Testis (tissue), 3 donors: Measurements from ENCODE around the gene SNX8. TPM values are rescaled to one million over a fixed set of nuclear protein-coding genes. Genes with fewer than 3 reads are reported as not detected.

Experiments
- DNase-seq: peaks from one replicate; pipeline ENCODE4 v3.0.0-alpha.2; 2019
- H3K27ac ChIP-seq, 2 donors: fragments of 200-600 bp; sonication (generic); one replicate each; pipeline ENCODE4 v1.5.1; 2019
- H3K27me3 ChIP-seq: fragments of 200-600 bp; sonication (generic); one replicate; pipeline ENCODE4 v1.5.1; 2019
- H3K36me3 ChIP-seq: fragments of 200-600 bp; sonication (generic); one replicate; pipeline ENCODE4 v1.5.1; 2017; ENCODE audit warnings: low read depth; ENCODE audit errors: missing control alignments
- H3K4me1 ChIP-seq: fragments of 200-600 bp; sonication (generic); one replicate; pipeline ENCODE4 v1.5.1; 2019
- H3K4me3 ChIP-seq, 2 donors: fragments of 200-600 bp; sonication (generic); one replicate each; pipeline ENCODE4 v1.5.1; 2017 to 2019
- H3K9me3 ChIP-seq: fragments of 200-600 bp; sonication (generic); one replicate; pipeline ENCODE4 v1.5.1; 2017
- CTCF ChIP-seq, 3 experiments: fragments of 450-650 bp in 2 of 3; fragments of 200-600 bp in 1 of 3; sonication (generic) in 1 of 3; IDR thresholded peaks; one replicate each; pipeline ENCODE4 v1.5.1; 2016 to 2019; ENCODE audit warnings: antibody characterized with exemption in 3 of 3, mild to moderate bottlenecking in 2 of 3, moderate library complexity in 1 of 3
- POLR2A ChIP-seq: fragments of 450-650 bp; IDR thresholded peaks from one replicate; pipeline ENCODE4 v1.6.1; 2017; ENCODE audit warnings: antibody characterized with exemption, mild to moderate bottlenecking, moderate library complexity
- WGBS, 2 donors: methylation state at CpG; one replicate each; pipeline ENCODE4 v1.1.5; 2018; 5-methylcytosine and 5-hydroxymethylcytosine counted together
- intact Hi-C: fragments of 100-400 bp; cut with DNase I; formaldehyde crosslinking; loops from one replicate; pipeline ENCODE4 v1.15.1; 2023; ENCODE audit warnings: low total_unique reads
- polyA plus RNA-seq: library from polyadenylated mRNA; stranded (reverse); fragments of 350-450 nt; fragmentation: Illumina TruSeq; extraction: RNeasy Lipid Tissue Mini Kit (QIAGEN cat#74804); gene quantifications from one replicate; pipeline ENCODE4 v1.2.3, GENCODE V29; 2014; ENCODE audit warnings: low read depth, low replicate concordance; ENCODE audit not compliant: insufficient read depth
- total RNA-seq, 2 donors: library from RNA; depleted of rRNA; stranded (reverse); fragments of >200 nt; gene quantifications; one replicate each; pipeline ENCODE4 v1.2.3, GENCODE V29; 2016

SNX8 gene
- total and polyA plus RNA-seq, 3 donors from 2014 or later, result 50.9 to 90.8 (median 66.8) TPM

- TF ChIP-seq POLR2A (no peak), CTCF (IDR thresholded peaks at IDR 0.05) (no peak)
- 90% methylated on average over 11 to 15 of the region's 15 CpGs for WGBS, 2 donors
- H3K27me3 ChIP-seq, result no peaks in the 10 kb centered on the region
- H3K9me3 ChIP-seq, result no peaks in the 10 kb centered on the region
- intact Hi-C loops, result loop anchor here (10.0 kb wide), 1 partner anchor 644 kb away; the partner anchor contains the start of gene PSMG3
- H3K4me3 ChIP-seq, result no peak overlapping the region
- no peaks in the 10 kb centered on the region for H3K36me3 ChIP-seq
- no peak for DNase-seq
- H3K27ac ChIP-seq, result no peak overlapping the region
- no peaks in the 10 kb centered on the region for H3K4me1 ChIP-seq
Observed at GRCh38 chr7:2219136-2219535, 95.1 kb downstream of the SNX8 start.

- intact Hi-C loops, result loop anchor here (10.0 kb wide), 1 partner anchor 644 kb away; the partner anchor contains the start of gene PSMG3
- Histone ChIP-seq H3K27ac (no peak overlapping the region), H3K36me3 (no peaks in the 10 kb centered on the region), H3K4me3 (no peak overlapping the region), H3K4me1 (no peaks in the 10 kb centered on the region), H3K27me3 (no peaks in the 10 kb centered on the region), H3K9me3 (no peaks in the 10 kb centered on the region)
- 93 to 94% methylated on average over 6 to 9 of the region's 9 CpGs for WGBS, 2 donors
- TF ChIP-seq CTCF (IDR thresholded peaks at IDR 0.05) (no peak), POLR2A (no peak)
- DNase-seq, result no peak
Observed at GRCh38 chr7:2218444-2218785, 95.8 kb downstream of the SNX8 start.

GRCh38 chr7:2217716-2218443 is 96.4 kb downstream of the SNX8 start:
- no peak for DNase-seq
- no peak overlapping the region for H3K27ac ChIP-seq
- no peak for TF ChIP-seq POLR2A
- no peak for TF ChIP-seq CTCF (IDR thresholded peaks at IDR 0.05)
- no peaks in the 10 kb centered on the region for H3K4me1 ChIP-seq
- no peak overlapping the region for H3K4me3 ChIP-seq
- intact Hi-C loops, result loop anchor here (10.0 kb wide), 1 partner anchor 643 kb away; the partner anchor contains the start of gene PSMG3
- 87 to 93% methylated on average over 6 to 19 of the region's 19 CpGs for WGBS, 2 donors
- H3K27me3 ChIP-seq, result no peaks in the 10 kb centered on the region
- no peaks in the 10 kb centered on the region for H3K36me3 ChIP-seq
- H3K9me3 ChIP-seq, result no peaks in the 10 kb centered on the region

- no peak for TF ChIP-seq POLR2A
- no peak for TF ChIP-seq CTCF (IDR thresholded peaks at IDR 0.05)
- H3K4me3 ChIP-seq, result no peak overlapping the region
- intact Hi-C loops, result loop anchor here (10.0 kb wide), 1 partner anchor 642 kb away; the partner anchor contains the start of gene PSMG3
- no peak overlapping the region for H3K27ac ChIP-seq
- no peaks in the 10 kb centered on the region for H3K9me3 ChIP-seq
- no peaks in the 10 kb centered on the region for H3K27me3 ChIP-seq
- no peak for DNase-seq
- WGBS, 2 donors, result 91 to 94% methylated on average over 6 to 10 of the region's 10 CpGs
- no peaks in the 10 kb centered on the region for H3K4me1 ChIP-seq
- H3K36me3 ChIP-seq, result no peaks in the 10 kb centered on the region
Observed at GRCh38 chr7:2217206-2217605, 97.0 kb downstream of the SNX8 start.

GRCh38 chr7:2215851-2216250 is 98.4 kb downstream of the SNX8 start:
- WGBS, 2 donors, result 97 to 98% methylated on average over 16 to 17 of the region's 17 CpGs
- Histone ChIP-seq H3K27ac (no peak overlapping the region), H3K9me3 (no peaks in the 10 kb centered on the region), H3K36me3 (no peaks in the 10 kb centered on the region), H3K27me3 (no peaks in the 10 kb centered on the region), H3K4me1 (no peaks in the 10 kb centered on the region), H3K4me3 (no peak overlapping the region)
- no peak for TF ChIP-seq CTCF (IDR thresholded peaks at IDR 0.05)
- TF ChIP-seq POLR2A, result no peak
- intact Hi-C loops, result loop anchor here (10.0 kb wide), 1 partner anchor 641 kb away; the partner anchor contains the start of gene PSMG3
- no peak for DNase-seq
